ENCODE results near the gene DNAH17.

DNA sequence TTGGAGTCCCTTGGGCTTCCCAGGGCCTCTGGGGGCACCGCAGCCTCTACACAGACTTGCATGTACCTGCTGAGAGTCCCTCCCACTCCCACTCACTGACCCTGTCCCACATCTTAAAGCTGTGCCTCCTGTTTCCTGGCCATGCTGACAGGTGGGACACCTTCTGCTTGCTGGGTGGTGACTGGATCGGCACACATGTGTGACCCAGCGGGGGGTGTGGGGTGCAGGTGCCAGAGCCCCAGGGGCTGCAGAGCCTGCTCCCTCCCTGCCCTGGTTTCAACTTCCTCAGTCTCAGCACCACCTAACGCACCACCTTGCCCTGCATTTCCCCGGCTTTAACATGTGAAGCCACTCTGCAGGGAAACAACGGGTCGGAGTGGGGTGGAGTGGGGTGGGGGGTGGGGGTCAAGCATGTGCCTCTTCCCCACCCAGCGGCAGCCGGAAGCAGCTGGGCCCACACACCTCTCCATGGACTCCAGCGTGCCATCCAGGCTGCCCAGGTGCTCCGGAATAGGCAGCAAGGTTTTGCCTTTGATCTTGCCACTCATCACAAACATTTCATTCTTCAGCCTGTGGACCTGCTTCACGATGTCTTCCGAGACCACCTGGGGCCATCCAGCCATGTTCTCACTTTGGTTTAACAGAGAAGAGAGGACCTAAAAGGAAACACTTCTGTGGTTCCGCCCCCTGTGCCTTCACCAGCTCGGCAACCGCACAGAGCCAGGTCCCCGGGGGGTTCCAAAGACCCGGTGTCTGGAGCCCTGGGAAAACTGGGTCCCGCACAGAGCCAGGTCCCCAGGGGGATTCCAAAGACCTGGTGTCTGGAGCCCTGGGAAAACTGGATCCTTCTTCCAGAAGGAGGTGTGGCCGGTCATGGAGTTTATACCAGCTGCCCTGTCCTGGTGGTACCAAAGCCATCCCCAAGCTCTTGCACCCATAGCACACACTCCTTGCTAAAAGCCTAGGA is 4.7 kb downstream of the DNAH17 start:
- TF ChIP-seq, protein P1, sequence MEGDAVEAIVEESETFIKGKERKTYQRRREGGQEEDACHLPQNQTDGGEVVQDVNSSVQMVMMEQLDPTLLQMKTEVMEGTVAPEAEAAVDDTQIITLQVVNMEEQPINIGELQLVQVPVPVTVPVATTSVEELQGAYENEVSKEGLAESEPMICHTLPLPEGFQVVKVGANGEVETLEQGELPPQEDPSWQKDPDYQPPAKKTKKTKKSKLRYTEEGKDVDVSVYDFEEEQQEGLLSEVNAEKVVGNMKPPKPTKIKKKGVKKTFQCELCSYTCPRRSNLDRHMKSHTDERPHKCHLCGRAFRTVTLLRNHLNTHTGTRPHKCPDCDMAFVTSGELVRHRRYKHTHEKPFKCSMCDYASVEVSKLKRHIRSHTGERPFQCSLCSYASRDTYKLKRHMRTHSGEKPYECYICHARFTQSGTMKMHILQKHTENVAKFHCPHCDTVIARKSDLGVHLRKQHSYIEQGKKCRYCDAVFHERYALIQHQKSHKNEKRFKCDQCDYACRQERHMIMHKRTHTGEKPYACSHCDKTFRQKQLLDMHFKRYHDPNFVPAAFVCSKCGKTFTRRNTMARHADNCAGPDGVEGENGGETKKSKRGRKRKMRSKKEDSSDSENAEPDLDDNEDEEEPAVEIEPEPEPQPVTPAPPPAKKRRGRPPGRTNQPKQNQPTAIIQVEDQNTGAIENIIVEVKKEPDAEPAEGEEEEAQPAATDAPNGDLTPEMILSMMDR (tag by site-specific recombination; IDR thresholded peaks at IDR 0.05) = no peak
- TF ChIP-seq ZNF707 (tag by site-specific recombination; IDR thresholded peaks at IDR 0.05) (no peak), ZNF274 (IDR thresholded peaks at IDR 0.05; ENCODE audit: low read length) (no peak), ZNF274 (tag by site-specific recombination; IDR thresholded peaks at IDR 0.05; ENCODE audit: borderline replicate concordance) (no peak), ZNF16 (tag by site-specific recombination; IDR thresholded peaks at IDR 0.05; ENCODE audit: low read depth) (no peak), ZNF792 (tag by site-specific recombination; IDR thresholded peaks at IDR 0.05) (no peak), ZNF776 (tag by site-specific recombination; IDR thresholded peaks at IDR 0.05; ENCODE audit: borderline replicate concordance) (no peak), ZNF138 (tag by site-specific recombination; IDR thresholded peaks at IDR 0.05; ENCODE audit: borderline replicate concordance) (no peak), ZFP3 (tag by site-specific recombination; IDR thresholded peaks at IDR 0.05; ENCODE audit: low read depth) (no peak), GLI4 (tag by site-specific recombination; IDR thresholded peaks at IDR 0.05) (no peak), ZNF214 (tag by site-specific recombination; IDR thresholded peaks at IDR 0.05; ENCODE audit: borderline replicate concordance) (no peak), ZBTB17 (tag by site-specific recombination; IDR thresholded peaks at IDR 0.05) (no peak)
- TF ChIP-seq, protein P2, sequence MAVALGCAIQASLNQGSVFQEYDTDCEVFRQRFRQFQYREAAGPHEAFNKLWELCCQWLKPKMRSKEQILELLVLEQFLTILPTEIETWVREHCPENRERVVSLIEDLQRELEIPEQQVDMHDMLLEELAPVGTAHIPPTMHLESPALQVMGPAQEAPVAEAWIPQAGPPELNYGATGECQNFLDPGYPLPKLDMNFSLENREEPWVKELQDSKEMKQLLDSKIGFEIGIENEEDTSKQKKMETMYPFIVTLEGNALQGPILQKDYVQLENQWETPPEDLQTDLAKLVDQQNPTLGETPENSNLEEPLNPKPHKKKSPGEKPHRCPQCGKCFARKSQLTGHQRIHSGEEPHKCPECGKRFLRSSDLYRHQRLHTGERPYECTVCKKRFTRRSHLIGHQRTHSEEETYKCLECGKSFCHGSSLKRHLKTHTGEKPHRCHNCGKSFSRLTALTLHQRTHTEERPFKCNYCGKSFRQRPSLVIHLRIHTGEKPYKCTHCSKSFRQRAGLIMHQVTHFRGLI (tag by site-specific recombination; IDR thresholded peaks at IDR 0.05) = no peak

Data from HEK293 (cell line).